ENCODE results near the gene TESPA1. TPM values are rescaled to one million over a fixed set of nuclear protein-coding genes. Genes with fewer than 3 reads are reported as not detected.

Gene TESPA1
- polyA plus RNA-seq, 3 donors = 0.12 to 0.30 (median 0.20) TPM

DNA sequence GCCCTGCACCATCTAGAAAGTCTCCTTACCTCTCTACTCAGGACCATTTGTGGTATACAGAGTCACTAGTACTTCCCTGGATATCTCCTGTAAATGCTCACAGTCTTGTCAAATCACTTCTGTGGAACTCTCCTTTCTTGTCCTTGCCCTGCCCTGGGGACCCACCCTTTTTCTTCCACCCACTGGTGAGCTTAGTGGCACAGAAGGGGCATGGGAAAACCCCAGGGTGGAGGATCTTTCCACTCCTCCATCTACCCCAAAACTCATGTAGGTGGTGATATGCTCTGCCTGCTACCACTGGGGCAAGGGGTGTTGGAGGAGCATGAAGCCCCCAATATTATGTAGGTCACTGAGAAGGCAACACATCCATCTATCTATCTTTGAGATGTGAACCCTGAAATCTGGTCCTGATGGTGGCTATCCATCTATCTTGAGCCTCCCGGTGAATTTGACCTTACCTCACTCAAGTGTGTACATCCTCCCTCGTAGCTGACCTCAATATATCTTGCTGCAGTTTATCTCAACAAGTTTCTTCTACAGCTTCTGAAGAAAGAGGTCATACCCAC, 943 bp downstream of the TESPA1 start:
- DNase-seq = no peak

DNA sequence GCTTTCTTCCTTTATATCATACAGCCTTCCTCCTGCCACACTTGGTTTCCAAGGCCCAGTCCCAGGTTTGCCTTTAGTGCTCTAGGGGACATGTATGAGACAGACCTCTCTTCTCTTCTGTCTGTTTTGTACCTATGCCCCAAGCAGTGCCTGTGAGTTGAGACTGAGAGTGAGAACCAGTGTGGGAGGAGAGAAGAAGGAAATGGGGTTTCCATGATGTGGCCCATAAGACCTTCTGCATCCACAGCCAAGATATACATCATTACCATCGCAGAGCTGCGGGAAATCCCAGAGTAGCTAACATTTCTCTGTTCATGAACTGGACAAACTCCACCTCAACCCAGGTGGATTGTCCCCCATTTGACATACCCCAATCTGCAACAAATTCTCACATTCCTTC, 2.8 kb downstream of the TESPA1 start:
- no peak for DNase-seq

DNA sequence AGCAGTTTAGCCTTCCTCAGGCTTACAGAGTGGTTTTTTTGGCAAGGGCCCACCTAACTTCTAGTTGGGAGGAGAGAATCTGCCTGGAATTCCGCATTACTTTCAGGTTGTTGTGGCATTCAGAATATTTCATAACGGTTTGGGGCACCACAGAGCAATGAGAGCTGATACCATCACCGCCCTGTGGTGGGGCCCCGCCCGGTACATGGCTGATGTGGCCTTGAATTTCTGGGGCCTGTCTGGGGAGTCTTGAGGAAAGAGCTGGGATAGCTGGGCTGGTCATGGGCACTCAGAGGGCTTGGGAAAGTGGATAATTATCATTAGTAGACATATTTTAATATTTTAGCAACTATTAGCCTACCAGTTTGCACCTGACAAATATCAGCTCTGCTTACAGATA, 4.2 kb downstream of the TESPA1 start:
- DNase-seq = no peak

GRCh38 chr12:54977857-54978256, 6.7 kb downstream of the TESPA1 start:
- no peak for DNase-seq

DNA sequence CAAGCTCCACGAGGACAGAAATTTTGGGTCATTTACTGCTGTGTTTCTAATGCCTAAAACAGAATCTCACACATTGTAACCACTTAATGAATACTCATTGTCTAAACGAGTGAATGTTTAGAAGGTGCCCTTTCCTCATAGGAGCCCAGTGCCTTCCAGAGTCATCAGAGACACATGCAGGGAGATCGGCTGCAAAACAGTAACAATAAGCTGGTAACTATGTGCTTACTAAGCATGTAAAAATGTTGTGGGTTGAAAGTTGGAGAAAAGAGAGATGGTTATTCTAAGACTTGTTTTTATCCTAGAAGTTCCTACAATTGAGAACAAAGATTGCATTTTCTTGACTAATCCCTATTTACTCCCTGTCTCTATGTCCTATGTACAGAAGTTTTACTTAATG, 7.4 kb downstream of the TESPA1 start:
- no peak for DNase-seq

- no peak for DNase-seq
These were observed 8.7 kb downstream of the TESPA1 start for GRCh38 chr12:54975875-54976274.

DNA sequence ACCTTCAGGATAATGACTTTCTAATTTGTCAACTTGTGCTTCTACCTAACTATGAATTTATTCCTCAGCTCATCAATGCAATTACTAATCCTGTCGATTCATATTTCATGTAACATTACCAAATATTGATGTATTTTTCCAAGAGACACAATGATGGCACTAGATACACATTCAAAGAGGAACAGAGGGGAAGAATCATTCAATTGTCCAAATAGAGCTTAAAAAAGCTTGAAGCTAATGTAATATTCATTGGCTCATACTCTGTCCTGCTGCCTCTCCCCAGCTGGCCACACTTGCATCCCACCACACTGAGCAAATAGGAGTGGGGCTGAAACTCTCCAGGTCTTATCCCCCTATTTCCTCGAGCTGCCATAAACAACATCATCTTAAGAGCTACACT, 9.3 kb downstream of the TESPA1 start:
- DNase-seq = no peak

DNA sequence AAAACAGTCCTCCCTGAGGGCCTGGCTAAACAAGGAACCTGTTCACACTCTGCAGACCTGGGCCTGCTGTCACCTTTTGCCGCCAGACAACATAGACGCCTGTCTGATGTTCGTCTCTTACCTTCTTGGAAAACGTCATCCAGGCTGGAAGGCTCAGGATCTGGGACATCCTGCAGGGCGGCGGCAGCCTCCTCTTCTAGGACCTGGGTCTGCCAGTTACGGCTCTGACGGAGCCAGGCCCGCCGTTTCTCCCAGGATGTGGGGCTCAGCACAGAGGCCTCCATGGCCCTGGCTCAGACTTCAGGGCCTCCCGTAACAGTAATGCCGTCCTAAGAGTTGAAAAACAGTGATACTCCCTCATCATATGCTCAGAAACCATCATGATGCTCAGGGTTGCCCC, 10.3 kb downstream of the TESPA1 start:
- no peak for DNase-seq

- DNase-seq = no peak
These were observed 11.0 kb downstream of the TESPA1 start for GRCh38 chr12:54973556-54973955.

GRCh38 chr12:54970741-54971140, 13.8 kb downstream of the TESPA1 start:
- no peak for DNase-seq

- DNase-seq = no peak
These were observed 16.3 kb downstream of the TESPA1 start for GRCh38 chr12:54968181-54968730.

- DNase-seq = no peak
These were observed 17.1 kb downstream of the TESPA1 start for GRCh38 chr12:54967461-54967860.

- DNase-seq = no peak
These were observed 23.4 kb downstream of the TESPA1 start for GRCh38 chr12:54961190-54961589.

DNA sequence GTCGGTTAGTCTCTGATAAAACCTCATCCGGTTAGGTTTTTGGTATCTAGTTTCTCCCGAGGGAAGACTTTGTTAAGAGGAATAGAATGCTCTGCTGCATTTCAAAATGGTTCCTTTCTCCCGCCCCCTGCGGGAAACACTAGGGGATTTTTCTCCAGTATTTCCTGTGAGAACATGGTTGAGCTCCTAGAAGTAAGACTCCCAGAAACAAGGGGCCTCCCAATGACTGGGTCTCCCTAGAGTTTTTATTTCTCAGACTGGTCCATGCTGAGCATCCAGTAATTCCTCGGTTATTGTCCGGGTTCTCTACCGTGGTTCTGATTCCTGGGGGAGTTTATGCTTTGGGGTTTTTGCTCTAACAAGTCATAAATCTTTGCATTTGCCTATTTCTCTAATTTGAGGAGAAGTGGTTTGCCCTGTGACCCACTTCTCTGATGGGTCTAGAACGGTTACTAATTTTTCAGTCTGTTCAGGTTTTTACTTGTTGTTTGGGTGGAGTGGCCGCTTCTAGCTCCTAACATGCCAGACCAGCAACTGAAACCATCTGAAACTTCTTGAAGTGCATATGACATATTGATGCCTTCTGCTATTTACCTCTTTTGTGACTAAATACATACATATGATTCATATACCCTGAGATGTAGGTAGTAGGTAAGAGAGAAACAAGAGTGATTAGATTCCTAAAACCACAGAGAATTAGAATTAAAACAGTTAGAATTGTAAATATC, 25.1 kb downstream of the TESPA1 start:
- no peak for DNase-seq

DNA sequence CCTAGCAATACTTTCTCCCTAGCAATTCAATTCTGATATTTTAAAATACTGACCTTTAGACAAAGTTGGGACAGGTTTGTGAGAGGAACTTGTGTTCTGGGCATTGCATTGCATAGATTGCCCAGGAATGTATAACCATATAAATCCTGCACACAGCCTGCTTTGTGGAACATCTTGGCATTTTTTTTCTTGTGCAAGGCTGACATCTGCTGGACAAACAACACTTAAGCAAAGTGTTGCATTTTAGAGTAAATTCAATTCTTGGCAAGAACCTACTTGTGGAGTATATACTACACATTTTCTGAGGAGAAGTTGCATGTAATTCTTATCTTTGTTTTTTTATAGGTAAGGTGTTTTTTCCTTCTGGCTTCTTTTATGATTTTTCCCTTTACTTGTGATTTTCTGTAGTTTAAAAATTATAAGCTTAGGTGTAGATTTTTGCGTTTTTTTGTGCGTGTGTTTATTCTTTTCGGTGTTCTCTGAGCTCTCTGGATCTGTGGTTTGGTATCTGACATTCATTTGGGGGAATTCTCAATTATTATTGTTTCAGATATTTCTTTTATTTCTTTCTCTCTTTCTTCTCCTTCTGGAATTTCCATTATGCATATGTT, 26.4 kb downstream of the TESPA1 start:
- DNase-seq = peak; percentile 72

GRCh38 chr12:54956818-54957641, 27.5 kb downstream of the TESPA1 start:
- no peak for DNase-seq

- DNase-seq = no peak
These were observed 28.2 kb downstream of the TESPA1 start for GRCh38 chr12:54956322-54956721.

GRCh38 chr12:54954801-54955200, 29.8 kb downstream of the TESPA1 start:
- DNase-seq = no peak

GRCh38 chr12:54954228-54954627, 30.3 kb downstream of the TESPA1 start:
- no peak for DNase-seq

DNA sequence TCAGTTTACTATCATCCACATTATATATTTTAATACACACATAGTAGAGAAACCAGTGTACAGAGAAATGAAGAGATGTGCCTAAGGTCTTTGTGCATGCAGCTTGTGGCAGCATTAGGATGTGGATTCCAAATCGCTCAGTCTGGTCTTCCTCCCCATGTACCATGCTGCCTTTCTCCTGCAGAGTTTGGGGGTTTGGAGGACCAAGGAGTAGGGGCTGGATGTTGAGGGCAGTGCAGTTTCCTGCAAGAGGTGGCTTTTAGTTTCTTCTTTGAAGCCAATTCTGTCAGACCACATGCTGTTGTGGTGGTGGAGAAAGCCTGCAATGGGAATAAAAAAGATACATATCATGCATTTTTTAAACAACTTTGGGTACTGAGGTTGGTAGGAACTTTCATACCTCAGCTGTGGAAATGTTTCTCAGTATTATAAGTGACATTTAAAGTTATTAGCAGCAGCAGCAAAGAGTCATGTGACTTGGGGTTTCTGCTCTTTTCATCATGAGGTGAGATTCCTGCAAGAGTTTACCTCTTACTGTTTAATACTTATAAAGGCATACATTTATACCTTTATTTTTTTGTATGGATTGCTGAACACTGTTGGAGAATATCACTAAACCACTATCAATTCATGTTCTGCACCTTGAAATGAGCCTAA, 34.4 kb downstream of the TESPA1 start:
- no peak for DNase-seq

DNA sequence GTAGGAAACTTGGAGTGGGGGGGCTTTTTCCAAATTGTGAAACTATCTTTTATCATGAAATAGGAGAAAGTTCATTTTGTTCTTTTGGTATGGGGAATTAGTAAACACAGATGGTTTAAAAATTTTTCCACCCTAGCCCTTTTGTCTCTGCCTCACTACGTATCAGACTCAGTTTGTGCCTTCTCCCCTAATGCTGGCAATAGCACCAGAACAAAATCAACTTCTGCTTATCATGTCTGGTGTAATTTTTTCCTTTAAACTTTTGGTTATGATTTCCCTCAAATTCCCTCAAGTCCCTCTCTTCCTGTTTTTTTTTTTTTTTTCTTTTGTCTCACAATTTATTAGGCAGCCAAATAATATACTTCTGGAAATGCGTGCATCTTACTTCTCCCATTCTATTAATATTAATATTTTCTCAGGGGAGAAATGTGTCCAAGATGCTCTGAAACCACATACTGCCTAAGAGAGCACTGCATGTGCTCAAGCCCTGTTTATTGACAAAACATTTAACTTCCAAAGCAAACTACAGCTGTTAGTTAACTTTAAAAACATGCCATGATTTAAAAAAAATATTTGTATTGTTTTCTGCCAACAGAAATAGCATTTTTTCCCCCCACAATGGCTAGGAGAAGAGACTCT, 35.4 kb downstream of the TESPA1 start:
- DNase-seq = no peak
